GM18909 (cell line): ENCODE measurements around the gene CENPP.
"Not testable (repeated sequence)": the region's sequence is repeated elsewhere in the genome, so short reads cannot be mapped to it uniquely, and the experiment has no call there.

Source experiments
- ATAC-seq: cut with Tn5 transposase; IDR thresholded peaks from one replicate; pipeline ENCODE4 v1.9.1; 2021; ENCODE audit warnings: mild to moderate bottlenecking; ENCODE audit not compliant: unreplicated experiment, poor library complexity

The CENPP gene

GRCh38 chr9:92571871-92572270, 246.1 kb downstream of the CENPP start:
- not testable (repeated sequence) for ATAC-seq

DNA sequence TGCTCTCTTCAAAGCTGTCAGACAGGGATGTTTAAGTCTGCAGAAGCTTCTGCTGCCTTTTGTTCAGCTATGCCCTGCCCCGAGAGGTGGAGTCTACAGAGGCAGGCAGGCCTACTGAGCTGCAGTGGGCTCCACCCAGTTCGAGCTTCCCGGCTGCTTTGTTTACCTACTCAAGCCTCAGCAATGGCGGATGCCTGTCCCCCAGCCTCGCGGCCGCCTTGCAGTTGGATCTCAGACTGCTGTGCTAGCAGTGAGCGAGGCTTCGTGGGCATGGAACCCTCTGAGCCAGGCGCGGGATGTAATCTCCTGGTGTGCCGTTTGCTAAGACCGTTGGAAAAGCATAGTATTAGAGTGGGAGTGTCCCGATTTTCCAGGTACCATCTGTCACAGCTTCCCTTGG, 247.9 kb downstream of the CENPP start:
- not testable (repeated sequence) for ATAC-seq

GRCh38 chr9:92576175-92576574, 250.4 kb downstream of the CENPP start:
- ATAC-seq: no peak

GRCh38 chr9:92589923-92590322, 264.2 kb downstream of the CENPP start:
- no peak for ATAC-seq

DNA sequence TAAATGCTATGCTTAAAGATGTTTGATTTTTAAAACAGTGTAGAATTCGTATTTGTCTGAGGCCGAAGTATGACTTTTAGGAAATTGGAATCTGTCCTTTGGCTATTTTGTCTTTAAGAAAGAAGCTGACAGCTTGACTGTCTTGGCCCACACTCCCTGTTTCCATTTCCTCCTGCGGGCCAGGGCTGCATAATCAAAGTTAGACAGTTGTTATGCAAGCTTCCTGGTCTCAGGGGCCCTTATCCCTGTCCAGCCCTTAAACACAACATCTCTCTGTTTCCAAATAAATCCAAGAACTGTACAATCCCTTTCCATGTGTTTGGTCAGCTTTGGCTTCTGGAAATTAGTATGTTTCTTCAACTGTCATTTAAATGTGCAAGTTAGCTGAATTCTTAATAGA, 264.6 kb downstream of the CENPP start:
- ATAC-seq: no peak

- ATAC-seq: no peak
Measured at GRCh38 chr9:92592537-92592936, 266.8 kb downstream of the CENPP start.

GRCh38 chr9:92592946-92593861, 267.5 kb downstream of the CENPP start:
- no peak for ATAC-seq

- not testable (repeated sequence) for ATAC-seq
Measured at GRCh38 chr9:92595075-92595474, 269.3 kb downstream of the CENPP start.

GRCh38 chr9:92595930-92596329, 270.2 kb downstream of the CENPP start:
- no peak for ATAC-seq

DNA sequence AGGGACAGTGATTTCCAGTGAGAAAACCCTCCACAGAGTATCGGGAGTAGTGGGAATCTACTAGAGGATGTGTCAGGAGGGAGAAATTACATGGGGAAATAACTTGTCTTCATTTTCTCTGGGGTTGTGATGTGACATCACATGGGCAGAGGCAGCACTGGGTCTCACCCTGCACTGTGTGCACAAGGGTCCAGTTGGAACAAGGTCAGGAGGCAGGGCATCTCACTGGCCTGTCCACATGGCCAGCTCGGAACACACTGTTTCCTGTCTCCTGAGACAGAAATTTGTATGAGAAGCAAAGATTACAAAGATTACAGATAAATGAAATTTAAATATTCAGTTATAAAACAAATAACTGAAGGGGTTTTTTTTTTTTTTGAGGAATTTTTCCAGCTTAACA, 272.6 kb downstream of the CENPP start:
- ATAC-seq: no peak

GRCh38 chr9:92599938-92600461, 274.2 kb downstream of the CENPP start:
- ATAC-seq: no peak

GRCh38 chr9:92600462-92601261, 274.9 kb downstream of the CENPP start:
- no peak for ATAC-seq

DNA sequence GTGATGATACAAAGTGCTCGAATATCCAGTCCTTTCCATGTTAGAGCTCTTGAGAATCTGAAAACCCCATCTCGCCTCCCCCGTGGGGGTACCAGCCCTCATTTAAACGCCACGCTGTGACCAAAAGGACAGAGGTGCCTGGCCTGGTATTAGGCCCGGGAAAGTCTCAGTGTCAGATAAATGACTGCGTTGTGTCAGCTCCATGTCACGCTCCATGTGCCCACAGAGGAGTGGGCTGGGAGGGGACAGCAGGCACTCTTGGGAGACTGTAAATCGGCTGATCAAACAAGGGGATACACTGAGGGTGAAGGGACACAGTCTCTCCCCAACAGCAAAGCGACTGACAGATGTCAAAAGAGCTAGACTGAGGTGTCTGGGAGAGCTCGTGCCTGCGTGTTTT, 275.7 kb downstream of the CENPP start:
- ATAC-seq: no peak

GRCh38 chr9:92602413-92602812, 276.7 kb downstream of the CENPP start:
- ATAC-seq: no peak

DNA sequence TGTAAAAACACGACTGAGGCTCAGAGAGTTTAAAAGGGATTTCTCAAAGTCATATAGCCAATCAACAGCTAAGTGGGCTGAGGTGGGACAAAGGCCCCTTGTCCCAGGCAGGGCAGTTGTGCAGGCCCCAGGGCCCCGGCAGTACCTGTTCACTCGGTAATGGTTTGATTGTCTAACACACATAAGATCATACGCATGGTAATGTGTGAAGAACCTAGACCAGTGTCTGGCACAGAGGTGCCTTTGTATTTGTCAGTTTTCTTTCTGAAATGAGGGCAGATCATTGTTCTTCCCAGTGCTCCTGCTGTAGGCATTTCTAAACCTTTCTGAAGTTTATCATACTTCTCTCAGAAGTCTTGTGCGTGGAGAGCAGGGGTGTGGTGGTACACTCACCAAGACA, 277.3 kb downstream of the CENPP start:
- ATAC-seq: no peak

GRCh38 chr9:92603990-92604389, 278.2 kb downstream of the CENPP start:
- ATAC-seq: no peak

GRCh38 chr9:92605224-92605623, 279.5 kb downstream of the CENPP start:
- ATAC-seq: no peak

GRCh38 chr9:92607088-92607487, 281.3 kb downstream of the CENPP start:
- ATAC-seq: no peak

DNA sequence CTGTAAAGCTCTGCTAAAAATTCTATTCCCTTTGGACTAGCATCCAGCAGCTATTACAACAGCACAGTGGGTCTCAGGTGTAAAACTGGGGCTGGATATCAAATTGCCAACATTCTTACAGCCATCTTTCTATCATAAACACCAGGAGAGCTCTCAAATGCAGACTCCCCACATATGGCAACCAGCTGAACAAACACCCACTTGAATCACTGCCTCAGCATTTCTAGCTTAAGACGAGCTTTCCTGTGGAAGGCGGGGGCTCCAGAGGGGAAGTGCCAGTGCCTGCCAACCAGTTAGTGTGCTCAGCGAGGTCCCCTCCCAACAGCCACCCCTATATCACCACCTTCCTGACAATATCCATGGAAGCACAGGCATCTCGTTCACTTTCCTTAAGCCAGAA, 282.0 kb downstream of the CENPP start:
- ATAC-seq: no peak

DNA sequence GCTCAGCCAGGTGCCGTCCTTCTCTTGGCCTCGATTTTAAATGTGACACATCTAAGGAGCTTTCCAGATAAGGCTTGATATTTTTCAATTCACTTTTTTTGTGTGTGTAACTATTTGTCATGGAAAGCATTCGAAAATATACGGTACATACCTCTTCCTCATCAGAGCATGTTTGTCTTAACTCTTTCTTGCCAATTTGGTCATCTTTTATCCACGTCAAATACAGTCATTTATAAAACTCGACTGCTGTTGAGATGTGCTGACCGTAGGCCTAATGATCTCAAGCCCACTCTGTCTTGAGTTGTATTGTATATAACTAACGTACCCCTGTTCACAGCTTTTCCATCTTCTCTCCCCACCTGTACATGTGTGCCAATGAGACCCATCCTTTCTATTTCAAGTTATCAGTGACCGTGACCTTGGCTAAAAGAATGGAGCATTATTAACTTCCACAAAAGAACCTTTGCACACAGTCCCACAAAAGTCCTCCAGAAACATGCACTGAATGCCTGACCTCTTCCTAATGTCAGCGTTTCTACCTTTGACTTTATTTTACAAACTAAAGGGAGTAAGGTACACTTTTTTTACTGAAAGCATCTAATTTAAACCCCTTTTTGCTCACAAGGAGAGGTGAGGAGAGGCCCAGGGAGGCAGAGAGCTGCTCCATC, 282.6 kb downstream of the CENPP start:
- ATAC-seq: no peak
